H1 (cell line): ENCODE results near the gene RB1. TPM values are rescaled to one million over a fixed set of nuclear protein-coding genes. Genes with fewer than 3 reads are reported as not detected.

Experiments
- CTCF ChIA-PET: fragments of 300-600 bp; sonication (Branson Sonifier 250); formaldehyde crosslinking; loops from one replicate; lab custom pipeline; 2021; ENCODE audit not compliant: partially characterized antibody; lab: Charles Lee
- POLR2A ChIA-PET: fragments of 300-600 bp; sonication (Branson Sonifier 250); formaldehyde crosslinking; loops from one replicate; lab custom pipeline; 2021; ENCODE audit warnings: inconsistent platforms; ENCODE audit not compliant: partially characterized antibody; lab: Charles Lee
- DNase-seq, 2 experiments: peaks; one replicate each; pipeline versions ENCODE4 v3.0.0 to v3.0.0-alpha.2; 2010 to 2022; ENCODE audit warnings: low spot score in 2 of 2, low read depth in 1 of 2, mixed read lengths in 1 of 2
- FAIRE-seq: peaks from 2 replicates; lab custom pipeline; 2011; peaks lifted over from hg19 to GRCh38; lab: Jason Lieb, UNC
- H2AFZ ChIP-seq: 2 replicates; pipeline ENCODE4 v1.8.1; 2012; ENCODE audit warnings: low read length, inconsistent platforms
- H2AK5ac ChIP-seq: 2 replicates; pipeline ENCODE4 v1.6.1; 2013; ENCODE audit warnings: low read depth, low read length
- H2BK120ac ChIP-seq: replicated peaks from 2 replicates; pipeline ENCODE3; 2013; ENCODE audit warnings: low read depth, low read length, inconsistent platforms
- H2BK12ac ChIP-seq: 2 replicates; pipeline ENCODE4 v1.6.1; 2013; ENCODE audit warnings: low read depth, low read length
- H2BK15ac ChIP-seq: 2 replicates; pipeline ENCODE4 v1.6.1; 2013; ENCODE audit warnings: low read length
- H2BK20ac ChIP-seq: 2 replicates; pipeline ENCODE4 v1.6.1; 2013; ENCODE audit warnings: low read length
- H2BK5ac ChIP-seq: 2 replicates; pipeline ENCODE4 v1.6.1; 2013; ENCODE audit warnings: low read depth, low read length
- H3K14ac ChIP-seq: 2 replicates; pipeline ENCODE4 v1.6.1; 2013; ENCODE audit warnings: inconsistent platforms; ENCODE audit not compliant: insufficient read length
- H3K18ac ChIP-seq: 2 replicates; pipeline ENCODE4 v1.6.1; 2013; ENCODE audit warnings: low read length; ENCODE audit errors: extremely low read depth
- H3K23ac ChIP-seq: 2 replicates; pipeline ENCODE4 v1.6.1; 2013; ENCODE audit warnings: inconsistent platforms; ENCODE audit not compliant: insufficient read length
- H3K23me2 ChIP-seq: 2 replicates; pipeline ENCODE4 v1.6.1; 2013; ENCODE audit warnings: low read depth, low read length
- H3K27ac ChIP-seq: 2 replicates; pipeline ENCODE4 v1.6.1; 2011; ENCODE audit warnings: low read depth, low read length, inconsistent platforms
- H3K27me3 ChIP-seq, 4 experiments: replicated peaks in 1 of 4; 1 replicate in 1 of 4; 2 replicates in 3 of 4; pipeline versions ENCODE4 v1.6.1 to v1.8.1; 2011 to 2013; ENCODE audit warnings: low read length in 3 of 4, mild to moderate bottlenecking in 3 of 4, inconsistent platforms in 2 of 4, mixed read lengths in 2 of 4, moderate library complexity in 1 of 4; ENCODE audit not compliant: control insufficient read depth in 3 of 4, insufficient read depth in 3 of 4; ENCODE audit errors: extremely low read depth in 1 of 4
- H3K36me3 ChIP-seq, 4 experiments: 2 replicates each; pipeline versions ENCODE4 v1.6.1 to v1.8.1; 2011 to 2013; ENCODE audit warnings: mild to moderate bottlenecking in 4 of 4, low read length in 3 of 4, moderate library complexity in 2 of 4, control low read depth in 1 of 4, inconsistent platforms in 1 of 4; ENCODE audit not compliant: insufficient read depth in 4 of 4, control insufficient read depth in 2 of 4
- H3K4ac ChIP-seq: replicated peaks from 2 replicates; pipeline ENCODE3; 2013; ENCODE audit warnings: low read length, low read depth, mixed read lengths, inconsistent platforms; ENCODE audit not compliant: insufficient read length
- H3K4me1 ChIP-seq, 4 experiments: replicated peaks in 1 of 4; 1 replicate in 1 of 4; 2 replicates in 3 of 4; pipeline versions ENCODE4 v1.6.1 to v1.8.1; 2011 to 2013; ENCODE audit warnings: low read length in 3 of 4, inconsistent platforms in 2 of 4, mixed read lengths in 1 of 4; ENCODE audit not compliant: insufficient read depth in 4 of 4, control insufficient read depth in 3 of 4
- H3K4me2 ChIP-seq, 2 experiments: 2 replicates each; pipeline versions ENCODE4 v1.6.1 to v1.8.1; 2011 to 2013; ENCODE audit warnings: low read depth in 2 of 2, low read length in 2 of 2, control low read depth in 1 of 2, inconsistent platforms in 1 of 2, mild to moderate bottlenecking in 1 of 2; ENCODE audit not compliant: insufficient read depth in 1 of 2
- H3K4me3 ChIP-seq, 4 experiments: fragments of 200-600, 300-600 bp in 1 of 4; sonication (generic), shearing (Covaris generic), sonication (Bioruptor Twin) in 1 of 4; 2 replicates each; pipeline versions ENCODE4 v1.5.1 to v1.8.1; 2011 to 2016; ENCODE audit warnings: low read length in 4 of 4, low read depth in 3 of 4, control low read depth in 2 of 4, inconsistent platforms in 2 of 4, mild to moderate bottlenecking in 2 of 4, mixed read lengths in 1 of 4, moderate library complexity in 1 of 4; ENCODE audit not compliant: insufficient read depth in 2 of 4; ENCODE audit errors: extremely low read depth in 1 of 4
- H3K56ac ChIP-seq: replicated peaks from 2 replicates; pipeline ENCODE3; 2013; ENCODE audit warnings: low read depth, mild to moderate bottlenecking, mixed read lengths, low read length, inconsistent platforms; ENCODE audit not compliant: insufficient read length
- H3K79me1 ChIP-seq: 2 replicates; pipeline ENCODE4 v1.6.1; 2013; ENCODE audit warnings: low read depth, low read length, control low read depth
- H3K79me2 ChIP-seq, 2 experiments: 2 replicates each; pipeline versions ENCODE4 v1.6.1 to v1.8.1; 2012 to 2013; ENCODE audit warnings: low read length in 2 of 2, mild to moderate bottlenecking in 2 of 2, inconsistent platforms in 1 of 2; ENCODE audit not compliant: insufficient read depth in 2 of 2, control insufficient read depth in 1 of 2
- H3K9ac ChIP-seq, 4 experiments: replicated peaks in 1 of 4; 1 replicate in 1 of 4; 2 replicates in 3 of 4; pipeline versions ENCODE4 v1.6.1 to v1.8.1; 2011 to 2013; ENCODE audit warnings: low read depth in 3 of 4, low read length in 3 of 4, control low read depth in 2 of 4, mild to moderate bottlenecking in 2 of 4, moderate library complexity in 2 of 4, inconsistent platforms in 1 of 4; ENCODE audit errors: extremely low read depth in 1 of 4
- H3K9me3 ChIP-seq, 2 experiments: 2 replicates each; pipeline versions ENCODE4 v1.6.1 to v1.8.1; 2012 to 2013; ENCODE audit warnings: mild to moderate bottlenecking in 2 of 2, moderate library complexity in 2 of 2, control low read depth in 1 of 2, inconsistent platforms in 1 of 2, low read depth in 1 of 2, low read length in 1 of 2, mixed read lengths in 1 of 2; ENCODE audit not compliant: insufficient read depth in 2 of 2
- H4K20me1 ChIP-seq, 2 experiments: replicated peaks in 1 of 2; 2 replicates each; pipeline versions ENCODE3 to v1.8.1; 2011 to 2013; ENCODE audit warnings: inconsistent platforms in 2 of 2, low read length in 2 of 2, mild to moderate bottlenecking in 1 of 2; ENCODE audit not compliant: insufficient read depth in 2 of 2, control insufficient read depth in 1 of 2
- H4K5ac ChIP-seq: 2 replicates; pipeline ENCODE4 v1.6.1; 2013; ENCODE audit warnings: low read length, low read depth, mixed read lengths, inconsistent platforms; ENCODE audit not compliant: insufficient read length
- H4K8ac ChIP-seq: 2 replicates; pipeline ENCODE4 v1.8.0; 2013; ENCODE audit warnings: mild to moderate bottlenecking, moderate library complexity, low read length, inconsistent platforms; ENCODE audit not compliant: insufficient read depth; ENCODE audit errors: extremely low read depth
- H4K91ac ChIP-seq: replicated peaks from 2 replicates; pipeline ENCODE3; 2013; ENCODE audit warnings: low read length, mixed read lengths, inconsistent platforms; ENCODE audit not compliant: insufficient read length
- CEBPB ChIP-seq: IDR thresholded peaks from 2 replicates; pipeline ENCODE4 v1.6.1; 2012; ENCODE audit warnings: low read depth, low read length
- SIN3A ChIP-seq, 2 experiments: IDR thresholded peaks in 1 of 2; conservative IDR thresholded peaks in 1 of 2; 2 replicates each; pipeline ENCODE4 v1.6.1; 2011 to 2012; ENCODE audit warnings: low read length in 2 of 2, improper control_type of control experiment in 1 of 2, low read depth in 1 of 2, mild to moderate bottlenecking in 1 of 2
- WGBS, 2 experiments: shearing (Covaris generic) in 1 of 2; methylation state at CpG; one replicate each; pipeline versions ENCODE4 v1.1.6 to v1.1.7; 2013 to 2015; ENCODE audit warnings: low lambda C conversion rate in 2 of 2, mixed read lengths in 2 of 2, inconsistent platforms in 1 of 2, low coverage in 1 of 2, missing lambda C conversion rate in 1 of 2; ENCODE audit not compliant: insufficient replicate concordance in 2 of 2, insufficient coverage in 1 of 2, insufficient read length in 1 of 2; ENCODE audit errors: extremely low coverage in 1 of 2, missing lambda C conversion rate in 1 of 2; 5-methylcytosine and 5-hydroxymethylcytosine counted together
- polyA plus RNA-seq, 7 experiments: library from polyadenylated mRNA; depleted of rRNA in 3 of 7; stranded (reverse) in 5 of 7; unstranded in 2 of 7; fragments of >200 nt in 5 of 7; fragments of 200-250 nt in 2 of 7; gene quantifications; 1 replicate in 5 of 7; 2 replicates in 1 of 7; 4 replicates in 1 of 7; pipeline versions ENCODE4 v1.2.1 to v1.2.3, GENCODE V29; 2011 to 2013; ENCODE audit warnings: missing spikeins in 2 of 7, mixed read lengths in 2 of 7
- total RNA-seq: library from RNA; stranded (reverse); fragmentation: NEBNext Ultra II Directional; extraction: Animal tissue kit (Norgen Biotek cat#: 25700); gene quantifications from 2 replicates; pipeline ENCODE4 v1.2.1, GENCODE V29; 2021

Gene RB1
- total and polyA plus RNA-seq, 2 of the 8 experiments (the other 6 are each of a cell fraction or from before 2014, with no cell fraction given): 4.1 to 17.5 TPM

DNA sequence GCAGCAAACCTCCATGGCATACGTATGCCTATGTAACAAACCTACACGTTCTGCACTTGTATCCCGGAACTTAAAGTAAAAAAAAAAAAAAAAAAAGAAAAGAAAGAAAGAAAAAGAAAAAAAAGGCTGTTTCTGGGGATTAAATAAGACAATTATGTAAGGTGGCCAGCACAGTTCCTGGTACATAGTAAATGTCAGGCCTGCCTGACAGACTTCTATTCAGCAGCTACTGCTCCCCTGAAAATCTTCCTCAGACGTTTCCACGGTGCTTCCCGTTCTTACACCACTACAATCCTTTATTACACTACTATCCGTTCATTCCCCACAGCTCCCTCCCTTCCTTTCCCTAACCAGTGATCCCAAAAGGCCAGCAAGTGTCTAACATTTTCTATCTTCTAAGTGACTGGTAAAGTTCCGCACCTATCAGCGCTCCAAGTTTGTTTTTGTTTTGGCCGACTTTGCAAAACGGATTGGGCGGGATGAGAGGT is 636 bp upstream of the RB1 start:
- Histone ChIP-seq H3K27ac (peak overlapping the region; percentile 91; the same call in 1 of the 2 replicates), H3K27me3 (no peaks in the 10 kb centered on the region), H2BK15ac (no peak overlapping the region), H3K4me3 (peak overlapping the region; percentile 70 to 84 (median 79)), H3K36me3 (no peaks in the 10 kb centered on the region), H3K4me1 (0 out of 7 replicates have a peak, but pooled peaks cover 0 to 2% (median 0%) of the 10 kb centered on the region in 4 experiments), H4K20me1 (no peaks in the 10 kb centered on the region), H3K9me3 (no peaks in the 10 kb centered on the region)
- no peak for TF ChIP-seq CEBPB
- 0 out of 4 replicates have a peak, but pooled peaks of 1 of the 2 experiments have one; percentile 17 for TF ChIP-seq SIN3A (conservative IDR thresholded peaks at IDR 0.05 in 1 of 2, IDR thresholded peaks at IDR 0.05 in 1 of 2; ENCODE audit: low read depth in 1 of 2, low read length in 2 of 2)
- TF ChIP-seq, all 59 proteins: peak for 1
- Histone ChIP-seq H3K4ac (peak overlapping the region; percentile 1), H4K5ac (no peak overlapping the region), H2AK5ac (no peak overlapping the region), H3K79me2 (peaks cover 0 to 12% of the 10 kb centered on the region in 2 experiments; a peak in 2 of 4 replicates), H2BK5ac (peak overlapping the region; percentile 66), H3K4me2 (peak overlapping the region; percentile 67 to 93), H2AFZ (0 out of 2 replicates have a peak overlapping the region, but pooled peaks have one; percentile 55), H4K91ac (no peak overlapping the region), H2BK120ac (no peak overlapping the region), H3K9ac (peak overlapping the region; percentile 76 to 97 (median 90)), H4K8ac (peak overlapping the region; percentile 98; the same call in 1 of the 2 replicates), H3K18ac (no peak overlapping the region; the same call in 1 of the 2 replicates), H3K56ac (no peak overlapping the region), H3K23ac (no peak overlapping the region), H3K14ac (no peak overlapping the region), H3K79me1 (no peaks in the 10 kb centered on the region), H2BK12ac (no peak overlapping the region), H2BK20ac (no peak overlapping the region), H3K23me2 (peaks cover 7% of the 10 kb centered on the region; the same call in 1 of the 2 replicates)
- ChIA-PET POLR2A (interaction anchor here (0.8 to 1.0 kb wide), 2 partner anchors 9 to 229 kb away, joined by 3 read pairs; no protein-coding TSS in a partner anchor), CTCF (interaction anchor here (0.6 to 1.2 kb wide), 3 partner anchors 209 to 843 kb away, joined by 3 read pairs; no protein-coding TSS in a partner anchor)
- no peak for FAIRE-seq
- DNase-seq: no peak
- 14% methylated on average over 10 of the region's 12 CpGs; no CpG with 5 or more reads in 1 of the 2 experiments for WGBS, 2 experiments
